ENCODE results near the gene CTIF. TPM values are rescaled to one million over a fixed set of nuclear protein-coding genes. Genes with fewer than 3 reads are reported as not detected.
A peak's percentile ranks its signal among the peaks of the same experiment; 100 is the strongest.

The CTIF gene
- total RNA-seq, 6 experiments from 2014 or later: 77.6 to 100 (median 79.2) TPM

DNA sequence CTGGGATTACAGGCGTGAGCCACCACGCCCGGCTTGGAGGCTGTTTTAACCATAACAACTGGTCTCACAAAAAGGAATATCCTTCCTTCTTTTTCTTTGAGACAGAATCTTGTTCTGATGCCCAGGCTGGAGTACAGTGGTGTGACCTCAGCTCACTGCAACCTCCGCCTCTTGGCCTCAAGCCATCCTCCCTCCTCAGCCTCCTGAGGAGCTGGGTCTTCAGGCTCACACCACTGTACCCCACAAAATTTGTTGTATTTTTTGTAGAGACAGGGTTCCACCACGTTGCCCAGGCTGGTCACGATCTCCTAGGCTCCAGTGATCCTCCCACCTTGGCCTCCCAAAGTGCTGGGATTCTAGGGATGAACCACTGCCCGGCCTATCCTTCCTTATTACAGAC, 21.7 kb downstream of the CTIF start:
- TF ChIP-seq, protein P1, sequence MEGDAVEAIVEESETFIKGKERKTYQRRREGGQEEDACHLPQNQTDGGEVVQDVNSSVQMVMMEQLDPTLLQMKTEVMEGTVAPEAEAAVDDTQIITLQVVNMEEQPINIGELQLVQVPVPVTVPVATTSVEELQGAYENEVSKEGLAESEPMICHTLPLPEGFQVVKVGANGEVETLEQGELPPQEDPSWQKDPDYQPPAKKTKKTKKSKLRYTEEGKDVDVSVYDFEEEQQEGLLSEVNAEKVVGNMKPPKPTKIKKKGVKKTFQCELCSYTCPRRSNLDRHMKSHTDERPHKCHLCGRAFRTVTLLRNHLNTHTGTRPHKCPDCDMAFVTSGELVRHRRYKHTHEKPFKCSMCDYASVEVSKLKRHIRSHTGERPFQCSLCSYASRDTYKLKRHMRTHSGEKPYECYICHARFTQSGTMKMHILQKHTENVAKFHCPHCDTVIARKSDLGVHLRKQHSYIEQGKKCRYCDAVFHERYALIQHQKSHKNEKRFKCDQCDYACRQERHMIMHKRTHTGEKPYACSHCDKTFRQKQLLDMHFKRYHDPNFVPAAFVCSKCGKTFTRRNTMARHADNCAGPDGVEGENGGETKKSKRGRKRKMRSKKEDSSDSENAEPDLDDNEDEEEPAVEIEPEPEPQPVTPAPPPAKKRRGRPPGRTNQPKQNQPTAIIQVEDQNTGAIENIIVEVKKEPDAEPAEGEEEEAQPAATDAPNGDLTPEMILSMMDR (IDR thresholded peaks at IDR 0.05): no peak

DNA sequence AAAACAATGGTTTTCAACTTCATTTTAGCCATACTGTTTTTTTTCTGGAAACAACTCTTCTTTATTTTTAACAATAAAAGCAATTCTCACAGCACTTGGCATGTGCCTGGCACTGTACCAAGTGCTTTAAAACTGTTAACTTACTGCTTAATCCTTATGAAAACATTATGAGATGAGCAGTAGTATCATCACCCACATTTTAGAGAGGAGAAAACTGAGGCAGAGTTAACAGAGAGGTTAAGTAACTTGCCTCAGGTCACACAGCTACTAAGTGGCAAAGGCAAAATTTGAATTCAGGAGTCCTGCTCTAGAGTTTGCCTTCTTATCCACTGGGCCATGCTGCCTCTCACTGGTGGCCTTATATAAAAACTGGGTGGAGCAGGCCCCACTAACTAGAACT, 23.2 kb downstream of the CTIF start:
- no peak for DNase-seq
- H3K4me1 Mint-ChIP-seq (ENCODE audit: low read depth): peaks cover 65% of the 10 kb centered on the region
- peaks cover 39% of the 10 kb centered on the region for H3K36me3 Mint-ChIP-seq (ENCODE audit: low read depth)
- no peaks in the 10 kb centered on the region for H3K9me3 Mint-ChIP-seq
- TF ChIP-seq, protein P1 (IDR thresholded peaks at IDR 0.05): no peak
- H3K27me3 Mint-ChIP-seq (ENCODE audit: insufficient read depth): peaks cover 2% of the 10 kb centered on the region
- H3K4me3 Mint-ChIP-seq: no peak overlapping the region
- H3K27ac Mint-ChIP-seq: peak overlapping the region; percentile 86

More for the DNA sequence above, 21.7 kb downstream of the CTIF start:
- Mint-ChIP-seq H3K4me1 (ENCODE audit: low read depth) (peaks cover 58% of the 10 kb centered on the region), H3K36me3 (ENCODE audit: low read depth) (peaks cover 43% of the 10 kb centered on the region), H3K27ac (peak overlapping the region; percentile 48), H3K27me3 (ENCODE audit: insufficient read depth) (peaks cover 3% of the 10 kb centered on the region), H3K4me3 (no peak overlapping the region), H3K9me3 (no peaks in the 10 kb centered on the region)
- no peak for DNase-seq

DNA sequence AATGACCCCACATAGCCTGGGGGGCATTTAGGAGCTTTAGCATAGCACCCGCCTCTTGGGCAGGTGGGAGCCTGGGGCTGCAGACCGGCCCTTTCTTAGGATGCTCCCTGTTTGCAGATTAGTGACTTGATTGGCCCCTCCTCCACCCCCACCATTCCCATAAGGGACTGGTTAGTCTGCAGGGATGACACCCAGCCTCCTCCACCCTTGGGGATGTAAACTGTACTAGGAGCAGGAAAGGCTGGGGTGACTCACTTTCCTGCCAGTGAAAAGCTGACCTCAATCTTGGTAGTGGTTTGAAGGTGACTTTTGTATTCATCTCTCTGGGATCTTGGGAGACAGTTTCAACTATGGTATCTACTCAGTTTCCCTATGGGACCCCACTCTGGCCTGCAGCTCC, 24.2 kb downstream of the CTIF start:
- H3K9me3 Mint-ChIP-seq: no peaks in the 10 kb centered on the region
- H3K36me3 Mint-ChIP-seq (ENCODE audit: low read depth): peaks cover 39% of the 10 kb centered on the region
- peak overlapping the region; percentile 86 for H3K27ac Mint-ChIP-seq
- H3K27me3 Mint-ChIP-seq (ENCODE audit: insufficient read depth): peaks cover 2% of the 10 kb centered on the region
- H3K4me1 Mint-ChIP-seq (ENCODE audit: low read depth): peaks cover 70% of the 10 kb centered on the region
- TF ChIP-seq, protein P1 (IDR thresholded peaks at IDR 0.05): no peak
- peak; percentile 80 for DNase-seq
- H3K4me3 Mint-ChIP-seq: peak overlapping the region; percentile 35; the same call in 1 of the 2 replicates

DNA sequence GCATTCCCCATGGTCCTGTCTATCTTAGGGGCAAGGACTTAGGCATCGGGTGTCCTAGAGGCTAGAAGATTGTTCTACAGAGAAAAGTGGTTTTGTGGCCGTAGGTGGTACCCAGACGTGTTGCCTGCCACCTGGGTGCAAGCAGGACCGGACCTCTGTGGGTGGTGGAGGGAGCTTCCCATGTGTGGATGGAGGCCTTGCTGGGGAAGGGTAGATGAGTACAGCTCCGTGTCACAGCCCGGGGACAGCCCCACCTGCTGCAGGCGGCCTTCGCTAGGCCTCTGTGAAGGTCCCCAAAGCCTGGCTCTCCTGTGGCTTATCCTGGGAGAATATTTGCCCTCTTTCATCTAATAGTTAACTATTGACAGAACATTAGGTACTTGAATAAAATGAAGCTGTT, 25.3 kb downstream of the CTIF start:
- Mint-ChIP-seq H3K36me3 (ENCODE audit: low read depth) (peaks cover 41% of the 10 kb centered on the region), H3K27ac (peak overlapping the region; percentile 86), H3K4me1 (ENCODE audit: low read depth) (peaks cover 72% of the 10 kb centered on the region), H3K9me3 (no peaks in the 10 kb centered on the region), H3K27me3 (ENCODE audit: insufficient read depth) (peaks cover 2% of the 10 kb centered on the region), H3K4me3 (0 out of 2 replicates have a peak overlapping the region, but pooled peaks have one; percentile 49)
- TF ChIP-seq, protein P1 (IDR thresholded peaks at IDR 0.05): no peak
- DNase-seq: no peak

DNA sequence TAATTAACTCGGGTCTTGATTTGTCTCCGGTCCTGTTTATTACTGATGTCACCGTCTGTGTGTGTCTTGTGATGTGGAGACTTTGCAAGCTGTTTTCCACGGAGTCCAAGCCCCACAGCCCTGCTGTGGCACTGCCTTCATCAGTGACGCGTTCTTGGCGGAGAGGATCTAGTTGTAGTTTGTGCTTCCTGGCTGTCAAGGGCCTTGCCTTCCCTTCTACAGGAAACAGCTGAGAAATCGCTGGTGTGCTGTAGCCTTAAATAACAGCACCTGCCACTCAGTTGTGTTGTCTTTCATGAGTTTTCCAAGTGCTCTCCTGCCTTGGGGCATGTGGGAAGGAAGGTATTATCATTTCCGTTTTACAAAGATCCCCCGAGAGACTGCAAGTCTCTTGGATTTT, 26.3 kb downstream of the CTIF start:
- Mint-ChIP-seq H3K9me3 (no peaks in the 10 kb centered on the region), H3K27me3 (ENCODE audit: insufficient read depth) (peaks cover 2% of the 10 kb centered on the region), H3K4me3 (no peak overlapping the region), H3K4me1 (ENCODE audit: low read depth) (peaks cover 77% of the 10 kb centered on the region), H3K36me3 (ENCODE audit: low read depth) (peaks cover 39% of the 10 kb centered on the region; the same call in 1 of the 2 replicates), H3K27ac (peak overlapping the region; percentile 89)
- no peak for DNase-seq
- TF ChIP-seq, protein P1 (IDR thresholded peaks at IDR 0.05): no peak

DNA sequence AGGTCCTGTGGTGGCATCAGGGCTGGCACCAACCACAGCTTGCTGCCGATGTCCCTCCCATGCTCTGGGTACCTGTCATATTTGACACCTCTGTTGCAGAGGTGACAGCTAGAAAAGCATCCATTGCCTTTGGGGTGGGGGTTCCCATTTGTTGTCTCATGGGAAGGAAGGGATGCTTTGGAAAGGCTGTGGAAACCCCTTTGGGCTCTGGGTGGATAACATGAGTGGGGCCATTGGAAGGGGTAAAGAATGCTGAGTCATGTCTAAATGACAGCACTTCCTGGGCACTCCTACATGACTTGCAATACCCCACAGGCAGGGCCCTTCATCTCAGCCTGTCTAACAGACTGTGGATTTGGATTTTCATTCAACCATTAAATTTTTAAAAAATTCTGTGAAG, 27.8 kb downstream of the CTIF start:
- no peaks in the 10 kb centered on the region for H3K9me3 Mint-ChIP-seq
- peak overlapping the region; percentile 89 for H3K27ac Mint-ChIP-seq
- no peak for DNase-seq
- TF ChIP-seq, protein P1 (IDR thresholded peaks at IDR 0.05): no peak
- H3K36me3 Mint-ChIP-seq (ENCODE audit: low read depth): peaks cover 48% of the 10 kb centered on the region; the same call in 1 of the 2 replicates
- H3K27me3 Mint-ChIP-seq (ENCODE audit: insufficient read depth): peaks cover 3% of the 10 kb centered on the region
- H3K4me1 Mint-ChIP-seq (ENCODE audit: low read depth): peaks cover 75% of the 10 kb centered on the region
- no peak overlapping the region for H3K4me3 Mint-ChIP-seq
